WTC11 (cell line): ENCODE data around the gene KCNE3. TPM values are rescaled to one million over a fixed set of nuclear protein-coding genes. Genes with fewer than 3 reads are reported as not detected.
A peak's percentile ranks its signal among the peaks of the same experiment; 100 is the strongest.

Experiments used
- ATAC-seq: fragments of 200-7000 bp; cut with Tn5 transposase; 2 replicates; pipeline ENCODE4 v1.10.0; 2021; ENCODE audit warnings: mild to moderate bottlenecking, moderate library complexity
- CTCF ChIA-PET: fragments of 300-600 bp; sonication (Branson Sonifier 250); formaldehyde crosslinking; loops from one replicate; lab custom pipeline; 2021; ENCODE audit warnings: antibody characterized with exemption; lab: Charles Lee
- POLR2A ChIA-PET: fragments of 350-600 bp; sonication (Branson Sonifier 250); formaldehyde crosslinking; loops from one replicate; lab custom pipeline; 2021; ENCODE audit warnings: antibody characterized with exemption; lab: Charles Lee
- DNase-seq: peaks from one replicate; pipeline ENCODE4 v3.0.0; 2021; ENCODE audit warnings: low spot score
- H3K27ac Mint-ChIP-seq: 2 replicates; pipeline ENCODE4 v1.8.0; 2021; ENCODE audit warnings: mixed read lengths
- H3K27me3 Mint-ChIP-seq: 2 replicates; pipeline ENCODE4 v1.8.0; 2021; ENCODE audit warnings: low read depth, mild to moderate bottlenecking, moderate library complexity, mixed read lengths
- H3K36me3 Mint-ChIP-seq: 2 replicates; pipeline ENCODE4 v1.8.0; 2021; ENCODE audit warnings: mixed read lengths
- H3K4me1 Mint-ChIP-seq: 2 replicates; pipeline ENCODE4 v1.8.0; 2022; ENCODE audit warnings: mixed read lengths
- H3K4me3 Mint-ChIP-seq: 2 replicates; pipeline ENCODE4 v1.8.0; 2021; ENCODE audit warnings: mild to moderate bottlenecking, moderate library complexity, mixed read lengths
- H3K9me3 Mint-ChIP-seq: 2 replicates; pipeline ENCODE4 v1.8.0; 2021; ENCODE audit warnings: mixed read lengths
- ARID4B ChIP-seq: sonication (generic); formaldehyde crosslinking; IDR thresholded peaks from 2 replicates; pipeline ENCODE4 v1.8.0; 2023; ENCODE audit warnings: missing genetic modification reagents, mild to moderate bottlenecking, borderline replicate concordance
- ATF2 ChIP-seq: sonication (generic); formaldehyde crosslinking; IDR thresholded peaks from 2 replicates; pipeline ENCODE4 v1.8.1; 2022; ENCODE audit warnings: low read depth, missing genetic modification reagents, borderline replicate concordance
- CTCF ChIP-seq: fragments of 200-600 bp; IDR thresholded peaks from 2 replicates; pipeline ENCODE4 v1.8.0; 2022; ENCODE audit warnings: antibody characterized with exemption
- FOXJ3 ChIP-seq: sonication (generic); formaldehyde crosslinking; IDR thresholded peaks from 2 replicates; pipeline ENCODE4 v1.9.0; 2021; ENCODE audit warnings: missing genetic modification reagents, mild to moderate bottlenecking, borderline replicate concordance
- FOXP1 ChIP-seq: sonication (generic); formaldehyde crosslinking; IDR thresholded peaks from 2 replicates; pipeline ENCODE4 v1.8.0; 2022; ENCODE audit warnings: missing genetic modification reagents, mild to moderate bottlenecking, moderate library complexity, borderline replicate concordance
- GRHL2 ChIP-seq: fragments of 250-450 bp; sonication (Bioruptor Pico); IDR thresholded peaks from 2 replicates; pipeline ENCODE4 v1.8.0; 2022; ENCODE audit warnings: mild to moderate bottlenecking, moderate library complexity; ENCODE audit not compliant: insufficient replicate concordance, severe bottlenecking
- JUN ChIP-seq: sonication (generic); formaldehyde crosslinking; IDR thresholded peaks from 2 replicates; pipeline ENCODE4 v1.8.0; 2023; ENCODE audit warnings: mild to moderate bottlenecking, missing genetic modification reagents
- KAT7 ChIP-seq: sonication (generic); formaldehyde crosslinking; IDR thresholded peaks from 2 replicates; pipeline ENCODE4 v1.8.1; 2023; ENCODE audit warnings: missing genetic modification reagents, mild to moderate bottlenecking, borderline replicate concordance
- MXD4 ChIP-seq: fragments of 250-450 bp; sonication (Bioruptor Pico); IDR thresholded peaks from 2 replicates; pipeline ENCODE4 v1.8.0; 2021; ENCODE audit warnings: mild to moderate bottlenecking, moderate library complexity, borderline replicate concordance
- MYBL2 ChIP-seq: sonication (generic); formaldehyde crosslinking; IDR thresholded peaks from 2 replicates; pipeline ENCODE4 v1.8.1; 2023; ENCODE audit warnings: mild to moderate bottlenecking, moderate library complexity, missing genetic modification reagents
- NFYB ChIP-seq: sonication (generic); formaldehyde crosslinking; conservative IDR thresholded peaks from 2 replicates; pipeline ENCODE4 v1.8.0; 2022; ENCODE audit warnings: low read depth, missing genetic modification reagents
- OVOL2 ChIP-seq: fragments of 250-450 bp; sonication (Bioruptor Pico); IDR thresholded peaks from 2 replicates; pipeline ENCODE4 v1.9.0; 2021; ENCODE audit warnings: mild to moderate bottlenecking, borderline replicate concordance
- RORB ChIP-seq: fragments of 250-450 bp; sonication (Bioruptor Pico); IDR thresholded peaks from 2 replicates; pipeline ENCODE4 v1.9.0; 2021; ENCODE audit warnings: mild to moderate bottlenecking
- TEAD1 ChIP-seq: sonication (generic); formaldehyde crosslinking; IDR thresholded peaks from 2 replicates; pipeline ENCODE4 v1.8.0; 2022; ENCODE audit warnings: mild to moderate bottlenecking, missing genetic modification reagents
- USF2 ChIP-seq: sonication (generic); formaldehyde crosslinking; IDR thresholded peaks from 2 replicates; pipeline ENCODE4 v1.8.1; 2023; ENCODE audit warnings: mild to moderate bottlenecking, missing genetic modification reagents, moderate library complexity
- ZNF232 ChIP-seq: sonication (generic); formaldehyde crosslinking; IDR thresholded peaks from 2 replicates; pipeline ENCODE4 v1.8.0; 2022; ENCODE audit warnings: mild to moderate bottlenecking, missing genetic modification reagents
- ZNF317 ChIP-seq: sonication (generic); formaldehyde crosslinking; IDR thresholded peaks from 2 replicates; pipeline ENCODE4 v1.8.1; 2023; ENCODE audit warnings: low read depth, mild to moderate bottlenecking, moderate library complexity, missing genetic modification reagents, borderline replicate concordance
- ZNF425 ChIP-seq: fragments of 250-450 bp; sonication (Bioruptor Pico); conservative IDR thresholded peaks from 2 replicates; pipeline ENCODE4 v1.9.0; 2021; ENCODE audit warnings: mild to moderate bottlenecking
- total RNA-seq: library from RNA; stranded (reverse); gene quantifications from 3 replicates; pipeline ENCODE4 v1.2.3, GENCODE V29; 2021

KCNE3 gene
- total RNA-seq, 1 experiment from 2014 or later, result 1.9 TPM

GRCh38 chr11:74450318-74450717 lies 17.0 kb downstream of the KCNE3 start:
- CTCF ChIA-PET, result interaction anchor here (0.6 to 8.6 kb wide), 38 partner anchors 9 to 577 kb away, joined by 3 to 212 read pairs (median 6); partner anchors contain the start of genes KCNE3, LIPT2, PGM2L1 and POLD3
- H3K4me1 Mint-ChIP-seq, result peaks cover 1% of the 10 kb centered on the region; the same call in 1 of the 2 replicates
- TF ChIP-seq ZNF232 (no peak), NFYB (CRISPR knock-in tag) (no peak), MXD4 (CRISPR knock-in tag) (no peak), FOXP1 (no peak), USF2 (CRISPR knock-in tag) (no peak), RORB (no peak), GRHL2 (CRISPR knock-in tag) (no peak), JUN (CRISPR knock-in tag) (no peak), MYBL2 (CRISPR knock-in tag) (no peak), ZNF317 (CRISPR knock-in tag) (no peak), FOXJ3 (no peak), ATF2 (CRISPR knock-in tag) (no peak), ZNF425 (CRISPR knock-in tag) (no peak), KAT7 (CRISPR knock-in tag) (no peak), OVOL2 (no peak), TEAD1 (CRISPR knock-in tag) (no peak)
- TF ChIP-seq, all 79 proteins: peak for 0
- POLR2A ChIA-PET, result interaction anchor here (0.5 to 1.8 kb wide), 3 partner anchors 43 to 128 kb away, joined by 6 to 9 read pairs (median 7); partner anchors contain the start of genes LIPT2 and PGM2L1
- Mint-ChIP-seq H3K27me3 (no peaks in the 10 kb centered on the region; the same call in 1 of the 2 replicates), H3K27ac (no peak overlapping the region), H3K9me3 (no peaks in the 10 kb centered on the region), H3K4me3 (no peak overlapping the region), H3K36me3 (no peaks in the 10 kb centered on the region)
- ATAC-seq (no peak), DNase-seq (no peak)

- no peak for DNase-seq
- no peaks in the 10 kb centered on the region for H3K9me3 Mint-ChIP-seq
- H3K27ac Mint-ChIP-seq, result no peak overlapping the region
- no peaks in the 10 kb centered on the region for H3K36me3 Mint-ChIP-seq
- peaks cover 6% of the 10 kb centered on the region for H3K4me1 Mint-ChIP-seq
- ChIA-PET CTCF (interaction anchor here (0.6 to 8.6 kb wide), 62 partner anchors 9 to 486 kb away, joined by 3 to 212 read pairs (median 4); partner anchors contain the start of genes C2CD3, KCNE3, LIPT2 and PGM2L1), POLR2A (interaction anchor here (0.6 to 1.8 kb wide), 3 partner anchors 44 to 131 kb away, joined by 3 to 9 read pairs (median 7); partner anchors contain the start of genes LIPT2 and PGM2L1)
- peak; percentile 40; the same call in 1 of the 2 replicates for TF ChIP-seq CTCF
- TF ChIP-seq ARID4B (CRISPR knock-in tag), result no peak
- ATAC-seq, result peak; percentile 82
- H3K4me3 Mint-ChIP-seq, result no peak overlapping the region
- H3K27me3 Mint-ChIP-seq, result no peaks in the 10 kb centered on the region; the same call in 1 of the 2 replicates
Measured at GRCh38 chr11:74449369-74449931, 17.9 kb downstream of the KCNE3 start.
